GM19395 (cell line): ENCODE data around the gene SERGEF.

Source experiments
- ATAC-seq: cut with Tn5 transposase; IDR thresholded peaks from one replicate; pipeline ENCODE4 v1.9.1; 2021; ENCODE audit warnings: mild to moderate bottlenecking, moderate library complexity; ENCODE audit not compliant: unreplicated experiment

Gene SERGEF

GRCh38 chr11:17740649-17741235 is 272.1 kb downstream of the SERGEF start:
- ATAC-seq = no peak

GRCh38 chr11:17739945-17740338 is 272.9 kb downstream of the SERGEF start:
- no peak for ATAC-seq

DNA sequence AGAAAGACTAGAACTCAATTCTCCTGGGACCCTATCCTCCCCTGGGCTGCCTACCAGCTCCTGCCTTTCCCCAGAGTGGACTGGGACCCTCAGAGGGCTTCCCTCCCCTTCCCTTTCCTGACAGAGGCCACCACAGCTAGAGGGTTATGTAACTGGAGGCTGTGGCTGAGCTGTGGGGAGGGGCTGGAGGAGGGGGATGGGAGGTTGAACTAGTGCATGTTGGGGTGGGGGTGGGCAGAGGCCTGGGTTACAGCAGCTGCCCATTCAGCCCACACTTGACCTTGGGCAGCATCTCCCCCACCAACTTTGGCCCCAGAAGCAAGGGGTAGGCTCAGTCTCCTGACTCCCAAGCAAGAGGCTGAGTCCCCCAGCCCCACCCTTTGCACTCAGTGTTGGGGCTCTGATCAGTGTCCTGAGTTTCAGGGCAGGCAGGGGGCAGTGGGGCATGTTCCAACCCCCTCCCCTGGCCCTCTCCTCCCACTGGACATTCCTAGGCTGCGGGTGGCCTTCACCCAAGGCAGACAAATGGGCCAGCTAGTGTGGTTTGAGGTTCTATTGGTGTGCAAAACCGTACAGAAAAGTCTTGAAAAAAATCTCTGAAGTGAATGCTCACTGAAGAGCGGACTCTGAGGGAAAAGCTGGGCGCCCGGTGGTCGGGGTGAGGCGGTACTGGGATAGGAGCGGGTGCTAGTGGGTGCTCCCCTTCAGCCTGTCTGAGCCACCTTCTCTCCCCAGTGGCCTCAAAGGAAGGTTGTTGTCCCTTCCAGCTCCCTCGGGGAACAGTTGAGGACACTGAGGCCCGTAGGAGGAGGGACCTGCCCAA is 274.5 kb downstream of the SERGEF start:
- no peak for ATAC-seq
